ENCODE data around the gene KRTAP5-11. TPM values are rescaled to one million over a fixed set of nuclear protein-coding genes. Genes with fewer than 3 reads are reported as not detected.
"Not testable (repeated sequence)": the region's sequence is repeated elsewhere in the genome, so short reads cannot be mapped to it uniquely, and the experiment has no call there.

KRTAP5-11 gene
- total RNA-seq, 1 donor from 2014 or later: not detected

- no peaks in the 10 kb centered on the region for H3K4me1 ChIP-seq (ENCODE audit: control insufficient read depth in 3 of 3, insufficient read depth in 3 of 3, low read length in 3 of 3)
- H3K9me3 ChIP-seq (ENCODE audit: control insufficient read depth in 3 of 3, low read length in 3 of 3): no peaks in the 10 kb centered on the region
- H3K27me3 ChIP-seq (ENCODE audit: control insufficient read depth in 3 of 3, insufficient read depth in 3 of 3, low read length in 3 of 3): peaks cover 0 to 5% (median 0%) of the 10 kb centered on the region in 3 donors
- no peak overlapping the region for H3K27ac ChIP-seq (ENCODE audit: low read depth, low read length)
- no peak overlapping the region for H3K4me3 ChIP-seq (ENCODE audit: low read length in 3 of 3)
- H3K36me3 ChIP-seq (ENCODE audit: control insufficient read depth in 3 of 3, insufficient read depth in 3 of 3, low read length in 3 of 3): no peaks in the 10 kb centered on the region
- H3K9ac ChIP-seq (ENCODE audit: low read depth in 1 of 3, low read length in 3 of 3): no peak overlapping the region
Observed at GRCh38 chr11:71542879-71543777, 39.5 kb downstream of the KRTAP5-11 start.

GRCh38 chr11:71542382-71542781 lies 40.3 kb downstream of the KRTAP5-11 start:
- Histone ChIP-seq H3K9ac (ENCODE audit: low read depth in 1 of 3, low read length in 3 of 3) (no peak overlapping the region), H3K9me3 (ENCODE audit: control insufficient read depth in 3 of 3, low read length in 3 of 3) (no peaks in the 10 kb centered on the region), H3K36me3 (ENCODE audit: control insufficient read depth in 3 of 3, insufficient read depth in 3 of 3, low read length in 3 of 3) (no peaks in the 10 kb centered on the region), H3K4me1 (ENCODE audit: control insufficient read depth in 3 of 3, insufficient read depth in 3 of 3, low read length in 3 of 3) (no peaks in the 10 kb centered on the region), H3K27me3 (ENCODE audit: control insufficient read depth in 3 of 3, insufficient read depth in 3 of 3, low read length in 3 of 3) (peaks cover 0 to 5% (median 0%) of the 10 kb centered on the region in 3 donors), H3K4me3 (ENCODE audit: low read length in 3 of 3) (no peak overlapping the region), H3K27ac (ENCODE audit: low read depth, low read length) (no peak overlapping the region)

GRCh38 chr11:71540521-71541304 lies 42.0 kb downstream of the KRTAP5-11 start:
- not testable (repeated sequence) for H3K4me1 ChIP-seq (ENCODE audit: control insufficient read depth in 3 of 3, insufficient read depth in 3 of 3, low read length in 3 of 3); H3K4me3 ChIP-seq (ENCODE audit: low read length in 3 of 3); H3K36me3 ChIP-seq (ENCODE audit: control insufficient read depth in 3 of 3, insufficient read depth in 3 of 3, low read length in 3 of 3); H3K9ac ChIP-seq (ENCODE audit: low read depth in 1 of 3, low read length in 3 of 3); H3K27me3 ChIP-seq (ENCODE audit: control insufficient read depth in 3 of 3, insufficient read depth in 3 of 3, low read length in 3 of 3); H3K9me3 ChIP-seq (ENCODE audit: control insufficient read depth in 3 of 3, low read length in 3 of 3); H3K27ac ChIP-seq (ENCODE audit: low read depth, low read length)

GRCh38 chr11:71539971-71540370 lies 42.7 kb downstream of the KRTAP5-11 start:
- H3K4me1 ChIP-seq (ENCODE audit: control insufficient read depth in 3 of 3, insufficient read depth in 3 of 3, low read length in 3 of 3); H3K36me3 ChIP-seq (ENCODE audit: control insufficient read depth in 3 of 3, insufficient read depth in 3 of 3, low read length in 3 of 3); H3K9ac ChIP-seq (ENCODE audit: low read depth in 1 of 3, low read length in 3 of 3); H3K27me3 ChIP-seq (ENCODE audit: control insufficient read depth in 3 of 3, insufficient read depth in 3 of 3, low read length in 3 of 3); H3K4me3 ChIP-seq (ENCODE audit: low read length in 3 of 3); H3K27ac ChIP-seq (ENCODE audit: low read depth, low read length); H3K9me3 ChIP-seq (ENCODE audit: control insufficient read depth in 3 of 3, low read length in 3 of 3): not testable (repeated sequence)

- H3K9ac ChIP-seq (ENCODE audit: low read depth in 1 of 3, low read length in 3 of 3): no peak overlapping the region
- H3K4me1 ChIP-seq (ENCODE audit: control insufficient read depth in 3 of 3, insufficient read depth in 3 of 3, low read length in 3 of 3): no peaks in the 10 kb centered on the region
- H3K36me3 ChIP-seq (ENCODE audit: control insufficient read depth in 3 of 3, insufficient read depth in 3 of 3, low read length in 3 of 3): no peaks in the 10 kb centered on the region
- peaks cover 0 to 5% (median 0%) of the 10 kb centered on the region in 3 donors for H3K27me3 ChIP-seq (ENCODE audit: control insufficient read depth in 3 of 3, insufficient read depth in 3 of 3, low read length in 3 of 3)
- no peaks in the 10 kb centered on the region for H3K9me3 ChIP-seq (ENCODE audit: control insufficient read depth in 3 of 3, low read length in 3 of 3)
- H3K4me3 ChIP-seq (ENCODE audit: low read length in 3 of 3): no peak overlapping the region
- no peak overlapping the region for H3K27ac ChIP-seq (ENCODE audit: low read depth, low read length)
Observed at GRCh38 chr11:71539017-71539416, 43.7 kb downstream of the KRTAP5-11 start.

GRCh38 chr11:71538666-71538990 lies 44.0 kb downstream of the KRTAP5-11 start:
- no peak overlapping the region for H3K27ac ChIP-seq (ENCODE audit: low read depth, low read length)
- H3K4me1 ChIP-seq (ENCODE audit: control insufficient read depth in 3 of 3, insufficient read depth in 3 of 3, low read length in 3 of 3): no peaks in the 10 kb centered on the region
- peaks cover 0 to 5% (median 0%) of the 10 kb centered on the region in 3 donors for H3K27me3 ChIP-seq (ENCODE audit: control insufficient read depth in 3 of 3, insufficient read depth in 3 of 3, low read length in 3 of 3)
- H3K9me3 ChIP-seq (ENCODE audit: control insufficient read depth in 3 of 3, low read length in 3 of 3): no peaks in the 10 kb centered on the region
- H3K4me3 ChIP-seq (ENCODE audit: low read length in 3 of 3): no peak overlapping the region
- H3K36me3 ChIP-seq (ENCODE audit: control insufficient read depth in 3 of 3, insufficient read depth in 3 of 3, low read length in 3 of 3): no peaks in the 10 kb centered on the region
- no peak overlapping the region for H3K9ac ChIP-seq (ENCODE audit: low read depth in 1 of 3, low read length in 3 of 3)

- not testable (repeated sequence) for H3K4me3 ChIP-seq (ENCODE audit: low read length in 3 of 3); H3K27me3 ChIP-seq (ENCODE audit: control insufficient read depth in 3 of 3, insufficient read depth in 3 of 3, low read length in 3 of 3); H3K9ac ChIP-seq (ENCODE audit: low read depth in 1 of 3, low read length in 3 of 3); H3K36me3 ChIP-seq (ENCODE audit: control insufficient read depth in 3 of 3, insufficient read depth in 3 of 3, low read length in 3 of 3); H3K9me3 ChIP-seq (ENCODE audit: control insufficient read depth in 3 of 3, low read length in 3 of 3); H3K4me1 ChIP-seq (ENCODE audit: control insufficient read depth in 3 of 3, insufficient read depth in 3 of 3, low read length in 3 of 3); H3K27ac ChIP-seq (ENCODE audit: low read depth, low read length)
Observed at GRCh38 chr11:71537977-71538665, 44.6 kb downstream of the KRTAP5-11 start, which contains the start of gene KRTAP5-8. TSS of gene KRTAP5-8 (plus strand) at chr11:71538025. CDS start at chr11:71538056, 31 bp downstream.

- no peak overlapping the region for H3K4me3 ChIP-seq (ENCODE audit: low read length in 3 of 3)
- no peaks in the 10 kb centered on the region for H3K4me1 ChIP-seq (ENCODE audit: control insufficient read depth in 3 of 3, insufficient read depth in 3 of 3, low read length in 3 of 3)
- peaks cover 0 to 3% (median 0%) of the 10 kb centered on the region in 3 donors for H3K27me3 ChIP-seq (ENCODE audit: control insufficient read depth in 3 of 3, insufficient read depth in 3 of 3, low read length in 3 of 3)
- no peaks in the 10 kb centered on the region for H3K36me3 ChIP-seq (ENCODE audit: control insufficient read depth in 3 of 3, insufficient read depth in 3 of 3, low read length in 3 of 3)
- H3K9ac ChIP-seq (ENCODE audit: low read depth in 1 of 3, low read length in 3 of 3): no peak overlapping the region
- no peak overlapping the region for H3K27ac ChIP-seq (ENCODE audit: low read depth, low read length)
- H3K9me3 ChIP-seq (ENCODE audit: control insufficient read depth in 3 of 3, low read length in 3 of 3): no peaks in the 10 kb centered on the region
Observed at GRCh38 chr11:71537537-71537936, 45.1 kb downstream of the KRTAP5-11 start.

GRCh38 chr11:71535825-71536224 lies 46.9 kb downstream of the KRTAP5-11 start:
- Histone ChIP-seq H3K9me3 (ENCODE audit: control insufficient read depth in 3 of 3, low read length in 3 of 3) (no peaks in the 10 kb centered on the region), H3K36me3 (ENCODE audit: control insufficient read depth in 3 of 3, insufficient read depth in 3 of 3, low read length in 3 of 3) (no peaks in the 10 kb centered on the region), H3K4me1 (ENCODE audit: control insufficient read depth in 3 of 3, insufficient read depth in 3 of 3, low read length in 3 of 3) (no peaks in the 10 kb centered on the region), H3K27ac (ENCODE audit: low read depth, low read length) (no peak overlapping the region), H3K4me3 (ENCODE audit: low read length in 3 of 3) (no peak overlapping the region), H3K9ac (ENCODE audit: low read depth in 1 of 3, low read length in 3 of 3) (no peak overlapping the region), H3K27me3 (ENCODE audit: control insufficient read depth in 3 of 3, insufficient read depth in 3 of 3, low read length in 3 of 3) (no peaks in the 10 kb centered on the region)

Data from skeletal muscle tissue (tissue), 4 donors.